ENCODE data around the gene CFAP221.

- TF ChIP-seq, protein P1, sequence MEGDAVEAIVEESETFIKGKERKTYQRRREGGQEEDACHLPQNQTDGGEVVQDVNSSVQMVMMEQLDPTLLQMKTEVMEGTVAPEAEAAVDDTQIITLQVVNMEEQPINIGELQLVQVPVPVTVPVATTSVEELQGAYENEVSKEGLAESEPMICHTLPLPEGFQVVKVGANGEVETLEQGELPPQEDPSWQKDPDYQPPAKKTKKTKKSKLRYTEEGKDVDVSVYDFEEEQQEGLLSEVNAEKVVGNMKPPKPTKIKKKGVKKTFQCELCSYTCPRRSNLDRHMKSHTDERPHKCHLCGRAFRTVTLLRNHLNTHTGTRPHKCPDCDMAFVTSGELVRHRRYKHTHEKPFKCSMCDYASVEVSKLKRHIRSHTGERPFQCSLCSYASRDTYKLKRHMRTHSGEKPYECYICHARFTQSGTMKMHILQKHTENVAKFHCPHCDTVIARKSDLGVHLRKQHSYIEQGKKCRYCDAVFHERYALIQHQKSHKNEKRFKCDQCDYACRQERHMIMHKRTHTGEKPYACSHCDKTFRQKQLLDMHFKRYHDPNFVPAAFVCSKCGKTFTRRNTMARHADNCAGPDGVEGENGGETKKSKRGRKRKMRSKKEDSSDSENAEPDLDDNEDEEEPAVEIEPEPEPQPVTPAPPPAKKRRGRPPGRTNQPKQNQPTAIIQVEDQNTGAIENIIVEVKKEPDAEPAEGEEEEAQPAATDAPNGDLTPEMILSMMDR (IDR thresholded peaks at IDR 0.05), result no peak
- no peak for TF ChIP-seq POLR2A (IDR thresholded peaks at IDR 0.05)
Measured at GRCh38 chr2:119605096-119605495, 60.8 kb downstream of the CFAP221 start.
